Skeletal muscle tissue (tissue), 4 donors: ENCODE measurements around the gene RPP40. TPM values are rescaled to one million over a fixed set of nuclear protein-coding genes. Genes with fewer than 3 reads are reported as not detected.
A peak's percentile ranks its signal among the peaks of the same experiment; 100 is the strongest.

Experiments
- H3K27ac ChIP-seq: one replicate; pipeline ENCODE4 v1.7.0; 2013; ENCODE audit warnings: mild to moderate bottlenecking, low read depth, low read length, inconsistent platforms
- H3K27me3 ChIP-seq, 3 donors: one replicate each; pipeline ENCODE4 v1.7.0; 2013; ENCODE audit warnings: low read length in 3 of 3; ENCODE audit not compliant: control insufficient read depth in 3 of 3, insufficient read depth in 3 of 3
- H3K36me3 ChIP-seq, 3 donors: one replicate each; pipeline ENCODE4 v1.7.0; 2013; ENCODE audit warnings: low read length in 3 of 3; ENCODE audit not compliant: control insufficient read depth in 3 of 3, insufficient read depth in 3 of 3
- H3K4me1 ChIP-seq, 3 donors: one replicate each; pipeline ENCODE4 v1.7.0; 2013; ENCODE audit warnings: low read length in 3 of 3, mild to moderate bottlenecking in 3 of 3; ENCODE audit not compliant: control insufficient read depth in 3 of 3, insufficient read depth in 3 of 3
- H3K4me3 ChIP-seq, 3 donors: one replicate each; pipeline ENCODE4 v1.7.0; 2013; ENCODE audit warnings: low read length in 3 of 3
- H3K9ac ChIP-seq, 3 donors: one replicate each; pipeline ENCODE4 v1.7.0; 2013; ENCODE audit warnings: low read length in 3 of 3, mild to moderate bottlenecking in 3 of 3, moderate library complexity in 2 of 3, low read depth in 1 of 3
- H3K9me3 ChIP-seq, 3 donors: one replicate each; pipeline ENCODE4 v1.7.0; 2013; ENCODE audit warnings: low read length in 3 of 3; ENCODE audit not compliant: control insufficient read depth in 3 of 3
- total RNA-seq: library from RNA; depleted of rRNA; stranded (reverse); fragments of >200 nt; gene quantifications from one replicate; pipeline ENCODE4 v1.2.3, GENCODE V29; 2014
- donor health status: Osteomylitis.

Gene RPP40
- total RNA-seq, 1 donor from 2014 or later = 9.9 TPM

DNA sequence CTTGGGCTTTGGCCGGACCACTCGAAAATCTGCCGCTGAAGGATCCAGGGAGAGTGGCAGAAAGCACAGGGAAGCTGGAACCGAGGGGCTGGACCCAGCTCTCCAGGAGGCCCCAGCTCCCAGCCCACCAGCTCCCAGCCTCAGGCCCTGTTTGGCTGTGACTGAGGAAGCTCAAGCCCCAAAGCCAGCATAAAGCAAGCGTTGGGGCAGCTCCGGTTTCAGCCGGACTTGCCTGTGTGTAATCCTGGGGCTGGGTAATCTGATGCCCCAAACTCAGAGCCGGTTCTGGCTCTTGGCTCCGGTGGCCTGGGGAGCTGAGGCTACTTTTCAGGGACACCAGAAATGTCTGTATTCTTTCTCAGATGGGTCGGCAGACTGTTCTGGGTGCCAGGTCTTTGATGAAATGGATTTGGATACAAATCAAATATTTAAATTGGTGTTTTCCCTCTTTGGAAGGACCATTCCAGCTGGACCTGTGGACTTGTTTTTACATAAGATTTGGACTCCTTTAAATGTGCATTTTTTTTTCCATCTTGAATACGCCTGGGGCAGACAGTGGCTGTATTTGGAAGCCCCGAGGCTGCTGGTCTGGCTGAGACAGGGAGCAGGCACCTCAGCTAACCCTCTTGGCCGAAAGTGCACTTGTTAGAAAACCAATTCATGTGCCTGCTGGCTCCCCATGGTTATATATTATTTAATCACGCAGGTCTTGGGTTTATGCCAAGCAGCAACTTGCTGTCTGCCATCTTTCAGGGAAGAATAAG is 29.7 kb downstream of the RPP40 start:
- peak overlapping the region; percentile 24 to 54 (median 41) for H3K4me3 ChIP-seq
- peak overlapping the region; percentile 74 for H3K27ac ChIP-seq
- peaks cover 0 to 3% (median under 1%) of the 10 kb centered on the region in 3 donors for H3K9me3 ChIP-seq
- peaks cover 23 to 38% (median 25%) of the 10 kb centered on the region in 3 donors for H3K4me1 ChIP-seq
- H3K36me3 ChIP-seq = no peaks in the 10 kb centered on the region
- H3K27me3 ChIP-seq = no peaks in the 10 kb centered on the region
- H3K9ac ChIP-seq = peak overlapping the region; percentile 24 to 75 (median 66)

DNA sequence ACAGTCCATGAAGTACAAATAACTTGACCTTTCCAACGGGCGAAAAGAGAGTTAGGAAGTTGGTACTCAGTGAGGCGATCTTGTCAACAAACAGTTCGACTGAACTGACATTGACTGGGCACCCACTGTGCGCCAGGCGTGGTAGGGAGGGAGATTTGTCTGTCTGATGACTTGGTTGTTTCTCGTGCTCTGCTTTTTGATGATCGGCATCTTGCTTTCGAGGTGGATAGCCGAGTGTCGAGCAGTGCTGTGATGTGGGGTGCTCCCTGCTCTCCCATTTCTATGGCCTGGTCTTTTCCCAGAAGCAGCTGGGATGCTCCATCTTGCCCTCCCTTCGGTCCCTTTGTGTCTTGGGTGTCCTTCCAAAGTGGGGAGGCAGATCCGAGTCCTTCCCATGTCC is 30.4 kb downstream of the RPP40 start:
- H3K27ac ChIP-seq = peak overlapping the region; percentile 74
- H3K27me3 ChIP-seq = no peaks in the 10 kb centered on the region
- H3K9me3 ChIP-seq = no peaks in the 10 kb centered on the region
- H3K4me1 ChIP-seq = peaks cover 24 to 39% (median 25%) of the 10 kb centered on the region in 3 donors
- no peaks in the 10 kb centered on the region for H3K36me3 ChIP-seq
- H3K9ac ChIP-seq = peak overlapping the region; percentile 24 to 75 (median 66)
- H3K4me3 ChIP-seq = peak overlapping the region; percentile 24 to 41 (median 41)

DNA sequence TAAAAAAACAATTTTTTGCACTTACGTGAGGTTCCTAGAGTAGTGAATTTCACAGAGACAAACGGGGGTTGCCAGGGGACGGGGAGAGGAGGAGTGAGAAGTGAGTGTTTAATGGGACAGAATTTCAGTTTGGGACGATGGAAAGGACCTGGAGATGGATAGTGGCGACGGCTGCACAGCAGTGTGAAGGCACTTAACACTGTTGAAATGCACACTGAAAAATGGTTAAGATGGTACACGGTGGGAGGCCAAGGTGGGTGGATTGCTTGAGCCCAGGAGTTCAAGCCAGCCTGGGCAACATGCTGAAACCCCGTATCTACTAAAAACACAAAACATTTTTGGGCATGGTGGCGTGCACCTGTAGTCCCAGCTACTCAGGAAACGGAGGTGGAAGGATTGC is 31.4 kb downstream of the RPP40 start:
- Histone ChIP-seq H3K4me3 (no peak overlapping the region), H3K27me3 (no peaks in the 10 kb centered on the region), H3K9ac (no peak overlapping the region), H3K27ac (no peak overlapping the region), H3K4me1 (peaks cover 24 to 39% (median 25%) of the 10 kb centered on the region in 3 donors), H3K36me3 (no peaks in the 10 kb centered on the region), H3K9me3 (no peaks in the 10 kb centered on the region)

DNA sequence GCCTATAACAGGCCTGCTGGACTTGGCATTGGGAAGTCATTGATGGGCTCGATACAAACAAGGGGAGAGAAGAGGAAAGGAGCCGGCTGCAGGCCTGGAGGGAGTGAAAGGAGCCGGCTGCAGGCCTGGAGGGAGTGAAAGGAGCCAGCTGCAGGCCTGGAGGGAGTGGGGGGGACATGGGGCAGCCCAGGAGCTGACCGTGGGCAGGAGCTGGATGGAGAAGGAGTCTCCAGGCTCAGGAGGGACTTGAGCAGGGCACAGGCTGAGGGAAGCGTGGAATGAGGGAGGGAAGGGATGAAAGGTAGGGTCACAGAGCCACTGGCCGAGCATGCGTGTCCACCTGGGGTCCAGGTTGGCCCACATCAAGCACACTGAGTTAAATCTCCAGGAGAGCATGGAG is 32.0 kb downstream of the RPP40 start:
- H3K4me1 ChIP-seq = peaks cover 24 to 39% (median 25%) of the 10 kb centered on the region in 3 donors
- H3K9me3 ChIP-seq = no peaks in the 10 kb centered on the region
- no peaks in the 10 kb centered on the region for H3K27me3 ChIP-seq
- H3K27ac ChIP-seq = no peak overlapping the region
- H3K9ac ChIP-seq = no peak overlapping the region
- H3K36me3 ChIP-seq = no peaks in the 10 kb centered on the region
- no peak overlapping the region for H3K4me3 ChIP-seq

DNA sequence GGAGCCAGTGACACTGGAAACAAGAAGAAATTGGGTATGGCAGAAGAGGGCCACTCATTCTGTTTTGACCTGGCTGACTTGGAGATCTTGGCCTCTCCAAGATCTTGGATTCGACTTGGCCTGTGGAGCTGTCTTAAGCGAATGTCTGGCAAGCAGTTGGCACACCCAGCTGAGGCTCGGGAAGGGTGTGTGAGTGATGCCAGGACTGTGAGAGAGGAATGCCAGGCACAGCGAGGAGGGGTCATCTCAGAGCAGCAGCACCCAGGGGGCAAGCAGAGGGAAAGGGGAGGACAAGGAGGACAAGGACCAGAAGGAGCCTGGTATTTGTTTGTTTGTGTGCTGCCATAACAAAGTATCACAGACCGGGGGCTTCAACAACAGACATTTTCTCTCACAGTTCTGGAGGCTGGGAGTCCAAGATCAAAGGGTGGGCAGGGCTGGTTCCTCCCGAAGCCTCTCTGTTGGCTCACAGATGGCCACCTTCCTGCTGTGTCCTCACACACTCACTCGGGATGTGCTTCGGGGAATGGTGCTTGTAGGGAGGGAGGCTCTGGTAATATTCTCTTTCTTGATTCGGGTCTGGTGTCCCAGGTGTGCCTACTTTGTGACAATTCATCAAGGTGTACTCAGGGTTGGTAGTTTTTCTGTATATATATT is 33.0 kb downstream of the RPP40 start:
- Histone ChIP-seq H3K4me3 (no peak overlapping the region), H3K9ac (no peak overlapping the region), H3K36me3 (no peaks in the 10 kb centered on the region), H3K27ac (no peak overlapping the region), H3K4me1 (peaks cover 24 to 39% (median 25%) of the 10 kb centered on the region in 3 donors), H3K27me3 (no peaks in the 10 kb centered on the region), H3K9me3 (no peaks in the 10 kb centered on the region)

DNA sequence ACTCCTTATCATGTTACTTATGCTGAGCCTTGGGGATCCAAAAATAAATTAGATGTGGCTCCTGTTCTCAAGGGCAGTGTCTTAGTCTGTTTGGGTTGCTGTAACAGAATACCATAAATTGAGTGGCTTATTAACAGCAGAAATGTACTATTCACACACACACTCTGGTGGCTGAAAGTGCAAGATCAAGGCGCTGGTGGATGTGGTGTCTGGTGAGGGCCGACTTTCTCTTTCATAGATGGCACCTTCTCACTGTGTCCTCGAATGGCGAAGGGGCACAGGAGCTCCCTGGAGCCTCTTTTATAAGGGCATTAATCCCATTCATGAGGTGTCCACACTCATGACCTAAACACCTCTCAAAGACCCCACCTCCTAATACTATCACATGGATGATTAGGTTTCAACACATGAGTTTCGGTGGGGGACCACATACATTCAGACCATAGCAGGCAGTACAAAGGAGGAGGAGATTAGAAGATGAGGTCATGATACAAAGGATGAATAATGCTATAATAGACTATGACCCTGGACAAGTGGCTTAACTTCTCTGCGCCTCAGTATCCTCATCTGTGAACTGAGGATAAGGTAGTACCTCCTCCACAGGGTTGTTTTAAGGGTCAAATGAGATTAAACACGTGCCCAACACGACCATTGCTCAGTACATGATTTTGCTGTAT is 34.1 kb downstream of the RPP40 start:
- H3K4me1 ChIP-seq = peaks cover 22 to 35% (median 23%) of the 10 kb centered on the region in 3 donors
- H3K27ac ChIP-seq = peak overlapping the region; percentile 47
- no peaks in the 10 kb centered on the region for H3K36me3 ChIP-seq
- peak overlapping the region in 1 of 3 donors; percentile 23 for H3K9ac ChIP-seq
- no peaks in the 10 kb centered on the region for H3K27me3 ChIP-seq
- peak overlapping the region in 2 of 3 donors; percentile 20 to 31 for H3K4me3 ChIP-seq
- H3K9me3 ChIP-seq = no peaks in the 10 kb centered on the region

DNA sequence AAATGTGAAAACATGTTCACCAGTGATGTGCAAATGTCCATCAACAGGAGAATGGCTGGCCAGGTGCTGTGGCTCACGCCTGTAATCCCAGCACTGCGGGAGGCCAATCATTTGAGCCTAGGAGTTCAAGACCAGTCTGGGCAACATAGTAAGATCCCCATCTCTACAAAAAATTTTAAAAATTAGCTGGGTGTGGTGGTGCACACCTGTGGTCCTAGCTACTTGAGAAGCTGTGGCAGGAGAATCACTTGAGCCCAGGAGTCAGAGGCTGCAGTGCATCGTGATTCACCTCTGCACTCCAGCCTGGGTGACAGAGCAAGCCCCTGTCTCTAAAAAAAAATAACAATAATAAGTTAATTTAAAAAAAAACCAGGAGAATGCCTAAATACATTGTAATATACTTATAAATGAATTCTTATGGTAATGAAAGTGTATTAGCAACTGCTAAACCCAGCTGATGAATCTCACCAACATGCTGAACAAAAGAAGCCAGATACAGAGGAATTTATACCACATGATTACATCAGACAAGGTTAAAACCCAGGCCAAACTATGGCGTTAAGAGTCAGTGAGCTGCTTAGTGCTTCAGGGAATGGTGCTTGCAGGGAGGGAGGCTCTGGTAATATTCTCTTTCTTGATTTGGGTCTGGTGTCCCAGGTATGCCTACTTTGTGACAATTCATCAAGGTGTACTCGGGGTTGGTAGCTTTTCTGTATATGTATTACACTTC is 36.4 kb downstream of the RPP40 start:
- Histone ChIP-seq H3K36me3 (no peaks in the 10 kb centered on the region), H3K9me3 (no peaks in the 10 kb centered on the region), H3K27ac (no peak overlapping the region), H3K4me1 (peaks cover 8 to 21% (median 12%) of the 10 kb centered on the region in 3 donors), H3K27me3 (no peaks in the 10 kb centered on the region), H3K4me3 (no peak overlapping the region), H3K9ac (no peak overlapping the region)

DNA sequence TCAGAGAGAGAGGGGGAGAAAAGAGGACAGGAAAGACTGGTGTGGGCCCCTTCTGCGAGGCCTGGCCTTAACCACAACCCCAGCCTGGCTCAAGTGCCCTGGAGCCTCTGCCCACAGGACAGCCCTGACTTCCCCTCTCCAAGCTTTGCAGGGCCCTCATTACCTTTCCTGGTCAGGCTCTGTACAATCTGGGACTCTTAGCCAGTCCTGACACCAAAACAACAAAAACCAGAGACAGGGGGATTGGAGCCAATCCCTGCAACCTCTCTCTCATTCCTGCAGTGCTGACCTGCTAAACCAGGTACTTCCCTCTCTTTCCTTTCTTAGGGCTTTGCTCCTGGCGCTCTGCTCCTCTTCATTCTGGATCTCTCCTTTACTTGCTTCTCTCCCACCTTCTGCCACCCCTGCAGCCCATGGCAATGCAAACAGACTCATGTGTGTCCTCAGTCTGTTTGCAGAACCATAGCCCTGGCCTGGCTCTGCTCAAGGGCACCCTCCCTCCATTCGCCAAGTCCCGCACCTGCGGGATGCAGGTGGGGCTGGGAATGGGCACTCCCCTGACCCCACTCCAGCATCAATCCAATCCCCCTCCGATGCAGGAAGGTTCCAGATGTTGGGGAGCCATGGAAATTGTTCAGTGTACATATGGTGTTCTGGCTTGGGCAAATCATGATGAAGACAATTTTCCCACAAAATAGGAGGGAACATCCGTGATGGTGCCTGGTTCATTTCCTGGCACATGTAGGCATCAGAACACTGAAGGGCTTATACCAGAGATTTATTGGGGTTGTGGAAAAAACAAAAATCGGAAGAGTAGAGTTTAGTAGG is 38.1 kb downstream of the RPP40 start:
- no peaks in the 10 kb centered on the region for H3K9me3 ChIP-seq
- no peak overlapping the region for H3K9ac ChIP-seq
- H3K27me3 ChIP-seq = no peaks in the 10 kb centered on the region
- no peak overlapping the region for H3K4me3 ChIP-seq
- H3K4me1 ChIP-seq = peaks cover 5 to 17% (median 10%) of the 10 kb centered on the region in 3 donors
- no peak overlapping the region for H3K27ac ChIP-seq
- no peaks in the 10 kb centered on the region for H3K36me3 ChIP-seq
